IMR-90 (cell line): ENCODE data around the gene PCED1A. TPM values are rescaled to one million over a fixed set of nuclear protein-coding genes. Genes with fewer than 3 reads are reported as not detected.

Source experiments
- ATAC-seq: fragments of 200-7000 bp; cut with Tn5 transposase; 2 replicates; pipeline ENCODE4 v1.9.1; 2020; ENCODE audit warnings: low read depth, mild to moderate bottlenecking, moderate library complexity
- BruUV-seq: library from RNA; stranded (reverse); fragments of 400-500 nt; replicated peaks from 2 replicates; lab custom pipeline; 2021; lab: Mats Ljungman, UMichigan
- CTCF ChIA-PET: fragments of 300-600 bp; formaldehyde crosslinking; extraction: SDS; loops from one replicate; lab custom pipeline; 2021; ENCODE audit warnings: antibody characterized with exemption; lab: Yijun Ruan, JAX
- POLR2A ChIA-PET: fragments of 300-600 bp; sonication (Branson Sonifier 250); formaldehyde crosslinking; loops from one replicate; lab custom pipeline; 2022; ENCODE audit warnings: antibody characterized with exemption; ENCODE audit not compliant: unreplicated experiment; lab: Charles Lee
- DNase-seq: peaks from one replicate; pipeline ENCODE4 v3.0.0; 2013
- H2AFZ ChIP-seq: replicated peaks from 2 replicates; pipeline ENCODE3; 2013; ENCODE audit warnings: low read length, mild to moderate bottlenecking; ENCODE audit not compliant: poor library complexity
- H2AK5ac ChIP-seq: 2 replicates; pipeline ENCODE4 v1.6.1; 2013; ENCODE audit warnings: low read depth, low read length, inconsistent platforms
- H2AK9ac ChIP-seq: replicated peaks from 2 replicates; pipeline ENCODE3; 2013; ENCODE audit warnings: mild to moderate bottlenecking, low read depth, low read length, moderate library complexity; ENCODE audit not compliant: poor library complexity
- H2BK120ac ChIP-seq: 2 replicates; pipeline ENCODE4 v1.6.1; 2013; ENCODE audit warnings: low read depth, low read length, inconsistent platforms
- H2BK15ac ChIP-seq: 3 replicates; pipeline ENCODE4 v1.6.1; 2013; ENCODE audit warnings: low read depth, low read length, inconsistent platforms
- H2BK20ac ChIP-seq: 2 replicates; pipeline ENCODE4 v1.6.1; 2013; ENCODE audit warnings: low read depth, mild to moderate bottlenecking, inconsistent platforms, low read length, moderate library complexity
- H2BK5ac ChIP-seq: 2 replicates; pipeline ENCODE4 v1.6.1; 2013; ENCODE audit warnings: mild to moderate bottlenecking, low read depth, low read length, inconsistent platforms; ENCODE audit not compliant: poor library complexity, severe bottlenecking
- H3K14ac ChIP-seq: replicated peaks from 2 replicates; pipeline ENCODE4 v1.6.1; 2013; ENCODE audit warnings: low read depth, low read length, inconsistent platforms
- H3K18ac ChIP-seq: 2 replicates; pipeline ENCODE4 v1.6.1; 2013; ENCODE audit warnings: low read depth, low read length, control low read depth
- H3K23ac ChIP-seq: 2 replicates; pipeline ENCODE4 v1.6.1; 2013; ENCODE audit warnings: low read depth, low read length, inconsistent platforms
- H3K27ac ChIP-seq: 2 replicates; pipeline ENCODE4 v1.5.1; 2013; ENCODE audit warnings: mild to moderate bottlenecking, control low read depth, low read length; ENCODE audit not compliant: insufficient read depth
- H3K27me3 ChIP-seq: 2 replicates; pipeline ENCODE4 v1.6.1; 2013; ENCODE audit warnings: low read length; ENCODE audit not compliant: control insufficient read depth, insufficient read depth
- H3K36me3 ChIP-seq: 2 replicates; pipeline ENCODE4 v1.6.1; 2013; ENCODE audit warnings: low read length, mixed read lengths; ENCODE audit not compliant: control insufficient read depth, insufficient read depth
- H3K4ac ChIP-seq: 2 replicates; pipeline ENCODE4 v1.6.1; 2013; ENCODE audit warnings: low read depth, low read length, inconsistent platforms
- H3K4me1 ChIP-seq: 2 replicates; pipeline ENCODE4 v1.6.1; 2013; ENCODE audit warnings: low read length, mixed read lengths; ENCODE audit not compliant: control insufficient read depth, insufficient read depth
- H3K4me2 ChIP-seq: 2 replicates; pipeline ENCODE4 v1.6.1; 2013; ENCODE audit warnings: low read depth, mild to moderate bottlenecking, control low read depth, low read length, moderate library complexity
- H3K4me3 ChIP-seq: 2 replicates; pipeline ENCODE4 v1.5.1; 2013; ENCODE audit warnings: low read depth, mild to moderate bottlenecking, control low read depth, low read length, moderate library complexity; ENCODE audit not compliant: insufficient read depth
- H3K56ac ChIP-seq: 2 replicates; pipeline ENCODE4 v1.6.1; 2013; ENCODE audit warnings: low read length, inconsistent platforms; ENCODE audit not compliant: insufficient read depth; ENCODE audit errors: extremely low read depth
- H3K79me1 ChIP-seq, 2 experiments: 2 replicates each; pipeline ENCODE4 v1.6.1; 2013; ENCODE audit warnings: low read length in 2 of 2, inconsistent platforms in 1 of 2, low read depth in 1 of 2
- H3K9ac ChIP-seq: 2 replicates; pipeline ENCODE4 v1.6.1; 2013; ENCODE audit warnings: low read depth, low read length, control low read depth
- H3K9me1 ChIP-seq: 2 replicates; pipeline ENCODE4 v1.6.1; 2013; ENCODE audit warnings: low read length, inconsistent platforms; ENCODE audit not compliant: insufficient read depth
- H3K9me3 ChIP-seq: 2 replicates; pipeline ENCODE4 v1.6.1; 2013; ENCODE audit warnings: low read length; ENCODE audit not compliant: control insufficient read depth, insufficient read depth
- H4K20me1 ChIP-seq: 2 replicates; pipeline ENCODE4 v1.6.1; 2013; ENCODE audit warnings: low read length, inconsistent platforms; ENCODE audit not compliant: insufficient read depth
- H4K5ac ChIP-seq: 2 replicates; pipeline ENCODE4 v1.6.1; 2013; ENCODE audit warnings: mild to moderate bottlenecking, low read depth, low read length, control low read depth
- H4K8ac ChIP-seq, 2 experiments: 2 replicates each; pipeline ENCODE4 v1.6.1; 2013; ENCODE audit warnings: low read depth in 2 of 2, low read length in 2 of 2, control low read depth in 1 of 2, inconsistent platforms in 1 of 2
- H4K91ac ChIP-seq: 2 replicates; pipeline ENCODE4 v1.6.1; 2013; ENCODE audit warnings: low read depth, low read length, inconsistent platforms; ENCODE audit not compliant: insufficient read depth
- FOS ChIP-seq: fragments of 150-350 bp; IDR thresholded peaks from 2 replicates; pipeline ENCODE4 v1.6.1; 2016; ENCODE audit warnings: low read depth, low read length
- MAFK ChIP-seq: IDR thresholded peaks from 2 replicates; pipeline ENCODE4 v1.6.1; 2012; ENCODE audit warnings: low read depth, low read length, improper control_type of control experiment
- MXI1 ChIP-seq: IDR thresholded peaks from 2 replicates; pipeline ENCODE4 v1.6.1; 2012; ENCODE audit warnings: low read depth, mild to moderate bottlenecking, low read length, moderate library complexity, borderline replicate concordance
- NFE2L2 ChIP-seq: fragments of 150-350 bp; IDR thresholded peaks from 2 replicates; pipeline ENCODE4 v1.6.1; 2016; ENCODE audit warnings: low read depth, mild to moderate bottlenecking, low read length
- POLR2A ChIP-seq: IDR thresholded peaks from 2 replicates; pipeline ENCODE4 v1.6.1; 2012; ENCODE audit warnings: mild to moderate bottlenecking, low read depth, low read length
- RCOR1 ChIP-seq: IDR thresholded peaks from 2 replicates; pipeline ENCODE4 v1.6.1; 2012; ENCODE audit warnings: mild to moderate bottlenecking, low read length, improper control_type of control experiment; ENCODE audit not compliant: insufficient replicate concordance
- WGBS, 2 experiments: methylation state at CpG; one replicate each; pipeline versions ENCODE4 v1.1.5 to v1.1.7; 2013; ENCODE audit warnings: missing lambda C conversion rate in 2 of 2; ENCODE audit not compliant: insufficient read length in 1 of 2; ENCODE audit errors: extremely low coverage in 2 of 2; 5-methylcytosine and 5-hydroxymethylcytosine counted together
- dilution Hi-C: fragments of 300-500 bp; cut with HindIII; formaldehyde crosslinking; loops from one replicate; pipeline ENCODE4 v1.14.3; 2018; ENCODE audit warnings: low sequenced_read_pairs; ENCODE audit not compliant: unreplicated experiment
- in situ Hi-C: fragments of 300-500 bp; cut with MboI; formaldehyde crosslinking; loops from 3 replicates; pipeline ENCODE4 v1.14.3; 2019; ENCODE audit warnings: low sequenced_read_pairs, inconsistent platforms, mixed read lengths
- intact Hi-C: fragments of 100-400 bp; cut with micrococcal nuclease; formaldehyde crosslinking; loops from 2 replicates; pipeline ENCODE4 v1.10.0; 2022
- polyA plus RNA-seq, 3 experiments: library from polyadenylated mRNA; depleted of rRNA; stranded (reverse); fragments of >200 nt; gene quantifications; 2 replicates each; pipeline ENCODE4 v1.2.3, GENCODE V29; 2012; ENCODE audit warnings: low replicate concordance in 1 of 3
- total RNA-seq: library from RNA; depleted of rRNA; stranded (reverse); fragments of >200 nt; gene quantifications from 2 replicates; pipeline ENCODE4 v1.2.3, GENCODE V29; 2012
- TF ChIP-seq, protein P1 (sequence below): fragments of 150-350 bp; IDR thresholded peaks from 2 replicates; pipeline ENCODE4 v1.6.1; 2017; ENCODE audit warnings: mild to moderate bottlenecking, antibody characterized with exemption, low read length, low read depth
- TF ChIP-seq, protein P2 (sequence below): conservative IDR thresholded peaks from 2 replicates; pipeline ENCODE4 v1.5.1; 2012; ENCODE audit warnings: mild to moderate bottlenecking, low read depth, low read length, improper control_type of control experiment

Gene PCED1A
- total and polyA plus RNA-seq, 2 of the 4 experiments (the other 2 are of a cell fraction) = 9.7 to 33.4 TPM

DNA sequence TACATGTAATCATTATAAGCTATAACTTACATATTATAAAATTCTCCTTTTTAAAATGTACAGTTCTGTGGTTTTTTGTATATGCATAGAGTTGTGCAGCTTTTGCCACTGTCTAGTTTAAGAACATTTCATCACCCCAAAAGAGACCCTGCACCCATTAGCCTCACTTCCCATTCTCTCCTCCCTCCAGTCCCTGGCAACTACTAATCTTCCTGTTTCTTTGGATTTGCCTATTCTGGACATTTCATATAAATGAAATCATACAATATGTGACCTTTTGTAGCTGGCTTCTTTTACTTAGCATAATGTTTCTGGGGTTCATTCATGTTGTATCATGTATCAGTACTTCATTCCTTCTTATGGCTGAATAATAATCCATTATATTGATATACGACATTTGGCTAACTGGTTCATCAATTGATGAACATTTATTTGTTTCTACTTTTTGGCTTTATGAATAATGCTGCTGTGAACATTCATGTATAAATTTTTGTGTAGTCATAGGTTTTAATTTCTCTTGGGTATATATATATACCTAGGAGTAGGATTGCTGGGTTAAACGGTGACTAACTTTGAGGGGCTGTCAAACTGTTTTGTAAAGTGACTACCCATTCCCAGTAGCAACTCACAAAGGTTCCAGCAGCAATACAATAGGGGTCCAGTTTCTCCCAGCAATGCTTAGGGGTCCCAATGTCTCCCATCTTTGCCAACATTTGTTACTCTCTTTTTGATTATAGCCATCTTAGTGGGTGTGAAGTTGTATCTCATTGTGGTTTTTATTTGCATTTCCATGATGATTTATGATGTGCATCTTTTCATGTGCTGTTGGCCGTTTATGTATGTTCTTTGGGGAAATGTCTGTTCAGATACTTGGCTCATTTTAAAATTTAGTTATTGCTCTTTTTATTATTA is 43.5 kb upstream of the PCED1A start:
- no peak overlapping the region for H2AK9ac ChIP-seq
- ATAC-seq (no peak), DNase-seq (no peak)
- TF ChIP-seq FOS (no peak), RCOR1 (no peak), NFE2L2 (no peak), MAFK (no peak), MXI1 (no peak), POLR2A (no peak)
- TF ChIP-seq, protein P1, sequence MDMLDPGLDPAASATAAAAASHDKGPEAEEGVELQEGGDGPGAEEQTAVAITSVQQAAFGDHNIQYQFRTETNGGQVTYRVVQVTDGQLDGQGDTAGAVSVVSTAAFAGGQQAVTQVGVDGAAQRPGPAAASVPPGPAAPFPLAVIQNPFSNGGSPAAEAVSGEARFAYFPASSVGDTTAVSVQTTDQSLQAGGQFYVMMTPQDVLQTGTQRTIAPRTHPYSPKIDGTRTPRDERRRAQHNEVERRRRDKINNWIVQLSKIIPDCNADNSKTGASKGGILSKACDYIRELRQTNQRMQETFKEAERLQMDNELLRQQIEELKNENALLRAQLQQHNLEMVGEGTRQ = no peak
- TF ChIP-seq, protein P2, sequence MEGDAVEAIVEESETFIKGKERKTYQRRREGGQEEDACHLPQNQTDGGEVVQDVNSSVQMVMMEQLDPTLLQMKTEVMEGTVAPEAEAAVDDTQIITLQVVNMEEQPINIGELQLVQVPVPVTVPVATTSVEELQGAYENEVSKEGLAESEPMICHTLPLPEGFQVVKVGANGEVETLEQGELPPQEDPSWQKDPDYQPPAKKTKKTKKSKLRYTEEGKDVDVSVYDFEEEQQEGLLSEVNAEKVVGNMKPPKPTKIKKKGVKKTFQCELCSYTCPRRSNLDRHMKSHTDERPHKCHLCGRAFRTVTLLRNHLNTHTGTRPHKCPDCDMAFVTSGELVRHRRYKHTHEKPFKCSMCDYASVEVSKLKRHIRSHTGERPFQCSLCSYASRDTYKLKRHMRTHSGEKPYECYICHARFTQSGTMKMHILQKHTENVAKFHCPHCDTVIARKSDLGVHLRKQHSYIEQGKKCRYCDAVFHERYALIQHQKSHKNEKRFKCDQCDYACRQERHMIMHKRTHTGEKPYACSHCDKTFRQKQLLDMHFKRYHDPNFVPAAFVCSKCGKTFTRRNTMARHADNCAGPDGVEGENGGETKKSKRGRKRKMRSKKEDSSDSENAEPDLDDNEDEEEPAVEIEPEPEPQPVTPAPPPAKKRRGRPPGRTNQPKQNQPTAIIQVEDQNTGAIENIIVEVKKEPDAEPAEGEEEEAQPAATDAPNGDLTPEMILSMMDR = no peak
- BruUV-seq = no TSS peak
- no peak overlapping the region for H3K4ac ChIP-seq
- no peak overlapping the region for H2BK5ac ChIP-seq
- H3K27ac ChIP-seq = no peak overlapping the region
- H2AFZ ChIP-seq = no peak overlapping the region
- no peak overlapping the region for H3K4me2 ChIP-seq
- no peak overlapping the region for H4K8ac ChIP-seq
- no peak overlapping the region for H3K23ac ChIP-seq
- no peak overlapping the region for H3K9ac ChIP-seq
- H3K14ac ChIP-seq = no peak overlapping the region
- H3K18ac ChIP-seq = no peak overlapping the region
- dilution Hi-C loops (no loop called here), in situ Hi-C loops (no loop called here), intact Hi-C loops (no loop called here)
- peaks cover 15% of the 10 kb centered on the region for H3K9me1 ChIP-seq
- no peaks in the 10 kb centered on the region for H3K27me3 ChIP-seq
- H3K56ac ChIP-seq = no peak overlapping the region
- no peaks in the 10 kb centered on the region for H3K9me3 ChIP-seq
- peaks cover 18 to 61% of the 10 kb centered on the region in 2 experiments for H3K79me1 ChIP-seq
- H4K20me1 ChIP-seq = peaks cover 48% of the 10 kb centered on the region
- H3K36me3 ChIP-seq = no peaks in the 10 kb centered on the region
- no peak overlapping the region for H3K4me3 ChIP-seq
- H3K4me1 ChIP-seq = peaks cover 4% of the 10 kb centered on the region; the same call in 1 of the 2 replicates
- no peak overlapping the region for H2BK15ac ChIP-seq
- ChIA-PET POLR2A (no interaction called here), CTCF (interaction anchor here (1.2 kb wide), 1 partner anchor 18 kb away, joined by 3 read pairs; no protein-coding TSS in a partner anchor)
- no CpG with 5 or more reads among the region's 3 CpGs for WGBS, 2 experiments
- H4K91ac ChIP-seq = no peak overlapping the region
- no peak overlapping the region for H4K5ac ChIP-seq
- H2AK5ac ChIP-seq = no peak overlapping the region
- H2BK120ac ChIP-seq = no peak overlapping the region
- H2BK20ac ChIP-seq = no peak overlapping the region
